NB4 (cell line): ENCODE measurements around the gene C11orf16.

ENCODE experiments used
- MYC ChIP-seq: IDR thresholded peaks from 2 replicates; pipeline ENCODE4 v1.6.1; 2011; ENCODE audit warnings: low read depth, low read length
- POLR2A ChIP-seq: IDR thresholded peaks from 2 replicates; pipeline ENCODE4 v1.6.1; 2011; ENCODE audit warnings: mild to moderate bottlenecking; ENCODE audit not compliant: insufficient read length; ENCODE audit errors: extremely low read depth
- TF ChIP-seq, protein P1 (sequence below): IDR thresholded peaks from one replicate; pipeline ENCODE4 v1.5.1; 2012; ENCODE audit warnings: low read depth, low read length
- TF ChIP-seq, protein P2 (sequence below): IDR thresholded peaks from 2 replicates; pipeline ENCODE4 v1.6.1; 2011; ENCODE audit warnings: low read depth, low read length

DNA sequence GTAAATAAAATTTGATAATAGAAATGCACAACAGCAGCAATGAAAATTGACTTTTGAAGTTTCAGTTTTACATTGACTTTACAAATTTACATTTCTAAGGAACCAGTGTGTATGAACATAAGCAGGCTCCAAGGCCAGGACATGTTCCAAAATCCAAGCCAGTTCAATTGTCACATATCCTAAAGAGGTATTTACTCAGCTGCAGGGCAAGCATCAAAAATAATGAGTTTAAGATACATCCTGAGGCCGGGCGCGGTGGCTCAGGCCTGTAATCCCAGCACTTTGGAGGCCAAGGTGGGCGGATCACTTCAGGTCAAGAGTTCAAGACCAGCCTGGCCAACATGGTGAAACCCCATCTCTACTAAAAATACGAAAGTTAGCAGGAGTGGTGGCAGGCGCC is 60.8 kb downstream of the C11orf16 start:
- TF ChIP-seq, protein P1, sequence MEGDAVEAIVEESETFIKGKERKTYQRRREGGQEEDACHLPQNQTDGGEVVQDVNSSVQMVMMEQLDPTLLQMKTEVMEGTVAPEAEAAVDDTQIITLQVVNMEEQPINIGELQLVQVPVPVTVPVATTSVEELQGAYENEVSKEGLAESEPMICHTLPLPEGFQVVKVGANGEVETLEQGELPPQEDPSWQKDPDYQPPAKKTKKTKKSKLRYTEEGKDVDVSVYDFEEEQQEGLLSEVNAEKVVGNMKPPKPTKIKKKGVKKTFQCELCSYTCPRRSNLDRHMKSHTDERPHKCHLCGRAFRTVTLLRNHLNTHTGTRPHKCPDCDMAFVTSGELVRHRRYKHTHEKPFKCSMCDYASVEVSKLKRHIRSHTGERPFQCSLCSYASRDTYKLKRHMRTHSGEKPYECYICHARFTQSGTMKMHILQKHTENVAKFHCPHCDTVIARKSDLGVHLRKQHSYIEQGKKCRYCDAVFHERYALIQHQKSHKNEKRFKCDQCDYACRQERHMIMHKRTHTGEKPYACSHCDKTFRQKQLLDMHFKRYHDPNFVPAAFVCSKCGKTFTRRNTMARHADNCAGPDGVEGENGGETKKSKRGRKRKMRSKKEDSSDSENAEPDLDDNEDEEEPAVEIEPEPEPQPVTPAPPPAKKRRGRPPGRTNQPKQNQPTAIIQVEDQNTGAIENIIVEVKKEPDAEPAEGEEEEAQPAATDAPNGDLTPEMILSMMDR: no peak
- TF ChIP-seq POLR2A (no peak), MYC (no peak)
- TF ChIP-seq, protein P2, sequence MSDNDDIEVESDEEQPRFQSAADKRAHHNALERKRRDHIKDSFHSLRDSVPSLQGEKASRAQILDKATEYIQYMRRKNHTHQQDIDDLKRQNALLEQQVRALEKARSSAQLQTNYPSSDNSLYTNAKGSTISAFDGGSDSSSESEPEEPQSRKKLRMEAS: no peak
